Ascending aorta (tissue), 2 donors: Measurements from ENCODE around the gene WNK2. TPM values are rescaled to one million over a fixed set of nuclear protein-coding genes. Genes with fewer than 3 reads are reported as not detected.

ENCODE experiments used
- DNase-seq, 2 donors: peaks; one replicate each; pipeline ENCODE4 v3.0.0-alpha.2; 2019; ENCODE audit warnings: low spot score in 2 of 2
- H3K27ac ChIP-seq, 2 donors: fragments of 200-600 bp; sonication (generic); one replicate each; pipeline ENCODE4 v1.5.1; 2016 to 2017; ENCODE audit warnings: mild to moderate bottlenecking in 1 of 2
- H3K27me3 ChIP-seq: fragments of 200-600 bp; sonication (generic); one replicate; pipeline ENCODE4 v1.5.1; 2017
- H3K36me3 ChIP-seq, 2 donors: fragments of 200-600 bp; sonication (generic); one replicate each; pipeline ENCODE4 v1.5.1; 2016
- H3K4me1 ChIP-seq, 2 donors: fragments of 200-600 bp; sonication (generic); one replicate each; pipeline ENCODE4 v1.5.1; 2016 to 2017; ENCODE audit warnings: mild to moderate bottlenecking in 1 of 2
- H3K4me3 ChIP-seq, 2 donors: fragments of 200-600 bp; sonication (generic); one replicate each; pipeline ENCODE4 v1.5.1; 2016 to 2017; ENCODE audit warnings: mild to moderate bottlenecking in 1 of 2
- H3K9me3 ChIP-seq, 2 donors: fragments of 200-600 bp; sonication (generic); one replicate each; pipeline ENCODE4 v1.5.1; 2016
- CTCF ChIP-seq, 3 experiments: fragments of 200-600 bp in 2 of 3; fragments of 450-650 bp in 1 of 3; sonication (generic) in 2 of 3; IDR thresholded peaks; one replicate each; pipeline ENCODE4 v1.5.1; 2016 to 2019; ENCODE audit warnings: antibody characterized with exemption in 3 of 3, mild to moderate bottlenecking in 1 of 3, moderate library complexity in 1 of 3
- intact Hi-C: fragments of 100-400 bp; cut with DNase I; formaldehyde crosslinking; loops from one replicate; pipeline ENCODE4 v1.15.1; 2023
- total RNA-seq: library from RNA; depleted of rRNA; stranded (reverse); fragments of >200 nt; gene quantifications from one replicate; pipeline ENCODE4 v1.1.0, GENCODE V29; 2016

Gene WNK2
- total RNA-seq, 1 donor from 2014 or later, result not detected

GRCh38 chr9:93217706-93218105 is 33.8 kb downstream of the WNK2 start:
- H3K27me3 ChIP-seq, result no peaks in the 10 kb centered on the region
- no peaks in the 10 kb centered on the region for H3K4me1 ChIP-seq
- H3K9me3 ChIP-seq, result no peaks in the 10 kb centered on the region
- no peak for TF ChIP-seq CTCF (IDR thresholded peaks at IDR 0.05)
- DNase-seq, result no peak
- intact Hi-C loops, result no loop called here
- H3K36me3 ChIP-seq, result no peaks in the 10 kb centered on the region
- no peak overlapping the region for H3K4me3 ChIP-seq
- no peak overlapping the region for H3K27ac ChIP-seq

- Histone ChIP-seq H3K4me1 (no peaks in the 10 kb centered on the region), H3K36me3 (no peaks in the 10 kb centered on the region), H3K27me3 (no peaks in the 10 kb centered on the region), H3K27ac (no peak overlapping the region), H3K9me3 (no peaks in the 10 kb centered on the region), H3K4me3 (no peak overlapping the region)
- intact Hi-C loops, result no loop called here
- no peak for TF ChIP-seq CTCF (IDR thresholded peaks at IDR 0.05)
- DNase-seq, result no peak
These were observed 34.2 kb downstream of the WNK2 start for GRCh38 chr9:93218161-93218560.

- no peaks in the 10 kb centered on the region for H3K4me1 ChIP-seq
- no peak for DNase-seq
- no peaks in the 10 kb centered on the region for H3K9me3 ChIP-seq
- H3K36me3 ChIP-seq, result no peaks in the 10 kb centered on the region
- no peaks in the 10 kb centered on the region for H3K27me3 ChIP-seq
- H3K4me3 ChIP-seq, result no peak overlapping the region
- intact Hi-C loops, result no loop called here
- TF ChIP-seq CTCF (IDR thresholded peaks at IDR 0.05), result no peak
- no peak overlapping the region for H3K27ac ChIP-seq
These were observed 34.9 kb downstream of the WNK2 start for GRCh38 chr9:93218671-93219420.

- intact Hi-C loops, result no loop called here
- no peaks in the 10 kb centered on the region for H3K27me3 ChIP-seq
- no peak overlapping the region for H3K27ac ChIP-seq
- no peak for TF ChIP-seq CTCF (IDR thresholded peaks at IDR 0.05)
- no peaks in the 10 kb centered on the region for H3K4me1 ChIP-seq
- H3K36me3 ChIP-seq, result no peaks in the 10 kb centered on the region
- H3K4me3 ChIP-seq, result no peak overlapping the region
- no peak for DNase-seq
- no peaks in the 10 kb centered on the region for H3K9me3 ChIP-seq
These were observed 35.8 kb downstream of the WNK2 start for GRCh38 chr9:93219692-93220091.

GRCh38 chr9:93220627-93221026 is 36.7 kb downstream of the WNK2 start:
- H3K4me1 ChIP-seq, result no peaks in the 10 kb centered on the region
- intact Hi-C loops, result no loop called here

More at GRCh38 chr9:93220627-93221026, 36.7 kb downstream of the WNK2 start:
- no peak for DNase-seq
- no peak for TF ChIP-seq CTCF (IDR thresholded peaks at IDR 0.05)
- H3K27ac ChIP-seq, result no peak overlapping the region
- no peaks in the 10 kb centered on the region for H3K27me3 ChIP-seq
- H3K9me3 ChIP-seq, result no peaks in the 10 kb centered on the region
- no peaks in the 10 kb centered on the region for H3K36me3 ChIP-seq
- no peak overlapping the region for H3K4me3 ChIP-seq
